Ascending aorta (tissue), 2 donors: ENCODE results near the gene NAA20. TPM values are rescaled to one million over a fixed set of nuclear protein-coding genes. Genes with fewer than 3 reads are reported as not detected.

Experiments used
- DNase-seq, 2 donors: peaks; one replicate each; pipeline ENCODE4 v3.0.0-alpha.2; 2019; ENCODE audit warnings: low spot score in 2 of 2
- H3K27ac ChIP-seq, 2 donors: fragments of 200-600 bp; sonication (generic); one replicate each; pipeline ENCODE4 v1.5.1; 2016 to 2017; ENCODE audit warnings: mild to moderate bottlenecking in 1 of 2
- H3K27me3 ChIP-seq: fragments of 200-600 bp; sonication (generic); one replicate; pipeline ENCODE4 v1.5.1; 2017
- H3K36me3 ChIP-seq, 2 donors: fragments of 200-600 bp; sonication (generic); one replicate each; pipeline ENCODE4 v1.5.1; 2016
- H3K4me1 ChIP-seq, 2 donors: fragments of 200-600 bp; sonication (generic); one replicate each; pipeline ENCODE4 v1.5.1; 2016 to 2017; ENCODE audit warnings: mild to moderate bottlenecking in 1 of 2
- H3K4me3 ChIP-seq, 2 donors: fragments of 200-600 bp; sonication (generic); one replicate each; pipeline ENCODE4 v1.5.1; 2016 to 2017; ENCODE audit warnings: mild to moderate bottlenecking in 1 of 2
- H3K9me3 ChIP-seq, 2 donors: fragments of 200-600 bp; sonication (generic); one replicate each; pipeline ENCODE4 v1.5.1; 2016
- CTCF ChIP-seq, 3 experiments: fragments of 200-600 bp in 2 of 3; fragments of 450-650 bp in 1 of 3; sonication (generic) in 2 of 3; IDR thresholded peaks; one replicate each; pipeline ENCODE4 v1.5.1; 2016 to 2019; ENCODE audit warnings: antibody characterized with exemption in 3 of 3, mild to moderate bottlenecking in 1 of 3, moderate library complexity in 1 of 3
- intact Hi-C: fragments of 100-400 bp; cut with DNase I; formaldehyde crosslinking; loops from one replicate; pipeline ENCODE4 v1.15.1; 2023
- total RNA-seq: library from RNA; depleted of rRNA; stranded (reverse); fragments of >200 nt; gene quantifications from one replicate; pipeline ENCODE4 v1.1.0, GENCODE V29; 2016

NAA20 gene
- 2.7 TPM for total RNA-seq

- peak; percentile 58 to 95 for DNase-seq
- H3K27ac ChIP-seq, result peak within 1 kb of the TSS; percentile 71 to 74
- peak within 1 kb of the TSS; percentile 95 to 100 for H3K4me3 ChIP-seq
- intact Hi-C loops, result loop anchor here (1.0 to 2.0 kb wide), 2 partner anchors 14 to 35 kb away; partner anchors contain the start of genes CFAP61 and CRNKL1
- peaks cover 17 to 19% of the 10 kb centered on the region in 2 donors for H3K4me1 ChIP-seq
- no peaks in the 10 kb centered on the region for H3K9me3 ChIP-seq
- no peaks in the 10 kb centered on the region for H3K27me3 ChIP-seq
- peak; percentile 78 to 92 (median 85) for TF ChIP-seq CTCF (IDR thresholded peaks at IDR 0.05)
- H3K36me3 ChIP-seq, result no peaks in the 10 kb centered on the region
These were observed at the start of gene NAA20 for GRCh38 chr20:20017001-20017843. TSS of gene NAA20 (plus strand) at chr20:20017362. CDS start at chr20:20017397, 35 bp downstream.

GRCh38 chr20:19967445-19967844 lies 49.7 kb upstream of the NAA20 start:
- TF ChIP-seq CTCF (IDR thresholded peaks at IDR 0.05), result no peak
- Histone ChIP-seq H3K4me1 (no peaks in the 10 kb centered on the region), H3K27me3 (no peaks in the 10 kb centered on the region), H3K9me3 (no peaks in the 10 kb centered on the region), H3K4me3 (no peak overlapping the region), H3K27ac (no peak overlapping the region), H3K36me3 (peaks cover 15 to 64% of the 10 kb centered on the region in 2 donors)
- intact Hi-C loops, result no loop called here
- DNase-seq, result no peak

- H3K27ac ChIP-seq, result no peak overlapping the region
- H3K4me3 ChIP-seq, result no peak overlapping the region
- peaks cover 0 to under 1% of the 10 kb centered on the region in 2 donors for H3K4me1 ChIP-seq
- no peak for DNase-seq
- no peaks in the 10 kb centered on the region for H3K9me3 ChIP-seq
- H3K27me3 ChIP-seq, result no peaks in the 10 kb centered on the region
- TF ChIP-seq CTCF (IDR thresholded peaks at IDR 0.05), result no peak
- H3K36me3 ChIP-seq, result peaks cover 12 to 60% of the 10 kb centered on the region in 2 donors
- intact Hi-C loops, result no loop called here
These were observed 49.1 kb upstream of the NAA20 start for GRCh38 chr20:19968028-19968427.

- Histone ChIP-seq H3K9me3 (no peaks in the 10 kb centered on the region), H3K4me3 (no peak overlapping the region), H3K4me1 (peaks cover 3 to 6% of the 10 kb centered on the region in 2 donors), H3K27me3 (no peaks in the 10 kb centered on the region), H3K27ac (no peak overlapping the region), H3K36me3 (peaks cover 7 to 60% of the 10 kb centered on the region in 2 donors)
- no peak for TF ChIP-seq CTCF (IDR thresholded peaks at IDR 0.05)
- DNase-seq, result no peak
- intact Hi-C loops, result no loop called here
These were observed 48.6 kb upstream of the NAA20 start for GRCh38 chr20:19968466-19969073.

GRCh38 chr20:19969106-19969505 lies 48.1 kb upstream of the NAA20 start:
- no peaks in the 10 kb centered on the region for H3K27me3 ChIP-seq
- H3K4me1 ChIP-seq, result peaks cover 8 to 11% of the 10 kb centered on the region in 2 donors
- no peak overlapping the region for H3K27ac ChIP-seq
- intact Hi-C loops, result no loop called here
- H3K4me3 ChIP-seq, result no peak overlapping the region
- no peak for DNase-seq
- H3K9me3 ChIP-seq, result no peaks in the 10 kb centered on the region
- no peak for TF ChIP-seq CTCF (IDR thresholded peaks at IDR 0.05)
- H3K36me3 ChIP-seq, result peaks cover 7 to 58% of the 10 kb centered on the region in 2 donors
